Measurements from ENCODE around the gene UTP14C. TPM values are rescaled to one million over a fixed set of nuclear protein-coding genes. Genes with fewer than 3 reads are reported as not detected.

UTP14C gene
- total RNA-seq, 2 donors from 2014 or later = 9.6 to 9.9 TPM

GRCh38 chr13:51995677-51996551, 28.6 kb upstream of the UTP14C start:
- no peaks in the 10 kb centered on the region for H3K27me3 ChIP-seq
- no peaks in the 10 kb centered on the region for H3K36me3 ChIP-seq (replicated peaks in 1 of 2; ENCODE audit: insufficient read depth in 1 of 2, low read depth in 2 of 2)
- peak; percentile 88 for ATAC-seq
- H3K4me1 ChIP-seq = peaks cover 60% of the 10 kb centered on the region
- DNase-seq = peak; percentile 77 to 92 (median 88)
- TF ChIP-seq CTCF (IDR thresholded peaks at IDR 0.05) = peak in 2 of 7 experiments; percentile 24 to 25
- peak in 2 of 3 donors; percentile 42 to 50 for TF ChIP-seq POLR2A (IDR thresholded peaks at IDR 0.05)
- 15 to 22% methylated on average over 7 to 9 of the region's 9 CpGs for WGBS, 2 donors
- peak overlapping the region; percentile 76 to 83 (median 80) for H3K27ac ChIP-seq
- intact Hi-C loops (cut with DNase I) = no loop called here
- H3K9me3 ChIP-seq = no peaks in the 10 kb centered on the region
- no peak overlapping the region for H3K4me3 ChIP-seq

GRCh38 chr13:51996641-51997040, 27.9 kb upstream of the UTP14C start:
- no peaks in the 10 kb centered on the region for H3K27me3 ChIP-seq
- H3K4me1 ChIP-seq = peaks cover 60% of the 10 kb centered on the region
- H3K27ac ChIP-seq = peak overlapping the region; percentile 76 to 83 (median 80)
- TF ChIP-seq POLR2A (IDR thresholded peaks at IDR 0.05) (no peak), CTCF (IDR thresholded peaks at IDR 0.05) (no peak)
- DNase-seq (no peak), ATAC-seq (no peak)
- no peak overlapping the region for H3K4me3 ChIP-seq
- H3K36me3 ChIP-seq (replicated peaks in 1 of 2; ENCODE audit: insufficient read depth in 1 of 2, low read depth in 2 of 2) = no peaks in the 10 kb centered on the region
- WGBS, 2 donors = 62 to 70% methylated on average over 4 of the region's 4 CpGs
- intact Hi-C loops (cut with DNase I) = no loop called here
- no peaks in the 10 kb centered on the region for H3K9me3 ChIP-seq

GRCh38 chr13:51997186-51997585, 27.3 kb upstream of the UTP14C start:
- intact Hi-C loops (cut with DNase I) = no loop called here
- TF ChIP-seq CTCF (IDR thresholded peaks at IDR 0.05) (no peak), POLR2A (IDR thresholded peaks at IDR 0.05) (no peak)

GRCh38 chr13:51997641-51998330, 26.7 kb upstream of the UTP14C start:
- WGBS, 2 donors = 63 to 64% methylated on average over 8 of the region's 8 CpGs
- peak overlapping the region in 1 of 4 donors; percentile 39 for H3K27ac ChIP-seq

More at GRCh38 chr13:51997186-51997585, 27.3 kb upstream of the UTP14C start:
- no peaks in the 10 kb centered on the region for H3K27me3 ChIP-seq
- no peak overlapping the region for H3K27ac ChIP-seq
- H3K36me3 ChIP-seq (replicated peaks in 1 of 2; ENCODE audit: insufficient read depth in 1 of 2, low read depth in 2 of 2) = no peaks in the 10 kb centered on the region
- DNase-seq (no peak), ATAC-seq (no peak)
- H3K4me3 ChIP-seq = no peak overlapping the region
- peaks cover 60% of the 10 kb centered on the region for H3K4me1 ChIP-seq
- WGBS, 2 donors = 96 to 97% methylated on average over 2 of the region's 2 CpGs
- H3K9me3 ChIP-seq = no peaks in the 10 kb centered on the region

More at GRCh38 chr13:51997641-51998330, 26.7 kb upstream of the UTP14C start:
- Histone ChIP-seq H3K36me3 (replicated peaks in 1 of 2; ENCODE audit: insufficient read depth in 1 of 2, low read depth in 2 of 2) (no peaks in the 10 kb centered on the region), H3K4me1 (peaks cover 60% of the 10 kb centered on the region), H3K4me3 (no peak overlapping the region), H3K27me3 (no peaks in the 10 kb centered on the region), H3K9me3 (no peaks in the 10 kb centered on the region)
- ATAC-seq (no peak), DNase-seq (peak in 3 of 4 donors; percentile 20 to 28 (median 20))
- no peak for TF ChIP-seq POLR2A (IDR thresholded peaks at IDR 0.05)
- no peak for TF ChIP-seq CTCF (IDR thresholded peaks at IDR 0.05)
- intact Hi-C loops (cut with DNase I) = no loop called here

All from body of pancreas (tissue), 4 donors.